Jurkat, Clone E6-1 (cell line): ENCODE data around the gene S100A7A.
A peak's percentile ranks its signal among the peaks of the same experiment; 100 is the strongest.
"Not testable (repeated sequence)": the region's sequence is repeated elsewhere in the genome, so short reads cannot be mapped to it uniquely, and the experiment has no call there.

Experiments
- DNase-seq: peaks from one replicate; pipeline ENCODE4 v3.0.0-alpha.2; 2011; ENCODE audit warnings: low read depth, low spot score
- H3K4me3 ChIP-seq: 2 replicates; pipeline ENCODE4 v1.5.1; 2011; ENCODE audit warnings: mild to moderate bottlenecking, low read length, control low read depth, moderate library complexity

Gene S100A7A

DNA sequence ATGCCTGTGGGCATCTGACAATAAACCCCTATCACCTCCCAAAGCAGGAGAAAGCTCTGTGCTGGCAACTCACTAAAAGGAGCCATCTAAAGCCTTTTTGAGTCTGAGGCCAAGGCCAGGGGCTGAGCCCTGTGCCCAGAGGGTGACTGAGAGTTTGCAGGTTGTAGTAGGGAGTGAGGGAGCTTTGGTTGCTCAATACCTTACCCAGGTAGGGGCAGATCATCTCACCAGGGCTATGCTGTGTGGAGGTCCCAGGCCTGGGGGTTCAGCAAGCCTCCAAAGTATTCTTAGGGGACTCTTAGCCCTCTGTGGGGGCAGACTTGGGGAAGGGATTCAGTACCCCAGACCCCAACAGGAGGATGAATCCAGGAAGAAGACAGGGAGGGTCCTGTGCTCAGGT is 23.0 kb downstream of the S100A7A start:
- no peak for DNase-seq
- H3K4me3 ChIP-seq = no peak overlapping the region

DNA sequence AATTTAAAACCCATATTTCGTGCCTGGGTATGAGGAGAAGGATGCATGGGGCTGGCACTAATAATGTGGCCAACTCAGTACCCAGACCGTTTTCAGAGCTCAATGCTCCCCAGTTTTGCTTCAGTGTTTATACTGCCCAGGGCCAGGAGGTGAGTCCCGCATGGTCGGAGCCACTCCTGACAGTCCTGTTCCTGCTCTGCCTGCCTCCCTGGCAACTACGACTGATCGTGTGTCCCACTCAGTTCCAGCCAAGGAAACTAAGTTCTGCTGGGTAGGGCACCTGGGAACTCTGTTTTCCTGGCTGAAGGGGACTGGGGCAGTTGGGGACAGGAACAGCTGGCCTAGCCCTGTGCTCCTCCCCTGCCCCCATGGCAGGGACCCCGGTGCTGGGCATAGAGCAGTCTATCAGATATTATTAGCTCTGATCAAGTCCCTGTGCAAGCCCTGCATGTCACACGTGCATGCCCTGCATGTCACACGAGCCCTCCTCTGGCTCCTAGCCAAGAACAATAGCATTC is 25.0 kb downstream of the S100A7A start:
- no peak overlapping the region for H3K4me3 ChIP-seq

DNA sequence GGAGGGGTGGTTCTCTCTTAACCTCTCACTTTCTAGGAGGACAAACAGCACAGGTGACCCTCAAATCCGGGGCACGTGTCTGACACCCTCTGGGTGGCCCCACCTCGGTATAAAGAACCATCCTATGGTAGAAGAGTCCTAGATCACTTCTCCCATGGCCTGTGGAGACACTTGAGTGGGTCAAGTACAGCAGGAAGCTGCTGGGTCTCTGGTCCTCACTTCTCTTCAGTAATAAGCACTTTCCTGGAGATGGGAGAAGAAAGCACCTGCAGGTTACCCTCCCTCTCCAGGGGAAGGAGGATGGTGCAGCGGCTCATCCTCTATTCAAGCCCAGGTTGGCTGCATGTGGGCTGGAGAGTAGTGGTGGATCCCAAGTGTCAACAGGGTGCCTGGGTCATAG is 27.2 kb downstream of the S100A7A start:
- H3K4me3 ChIP-seq = no peak overlapping the region
- DNase-seq = no peak

More for the DNA sequence above, 25.0 kb downstream of the S100A7A start:
- no peak for DNase-seq

DNA sequence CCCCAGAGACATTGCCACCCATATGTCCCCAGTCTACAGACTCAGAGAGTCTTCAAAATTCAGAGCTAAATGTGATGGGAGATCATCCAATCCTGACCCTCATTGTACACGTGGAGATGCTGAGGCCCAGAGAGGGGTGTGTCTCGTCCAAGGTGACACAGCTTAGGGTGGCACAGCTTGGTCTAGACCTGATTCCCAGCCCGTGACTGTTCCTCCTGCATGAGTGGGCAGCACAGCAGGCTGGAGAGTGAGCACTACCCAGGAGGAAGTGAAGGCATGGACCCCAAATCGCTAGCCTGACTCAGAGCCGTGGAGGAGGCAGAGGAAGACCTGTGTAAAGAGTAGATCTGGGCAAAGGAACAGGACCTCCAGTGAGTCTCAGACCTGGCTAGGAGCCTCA is 27.8 kb downstream of the S100A7A start:
- DNase-seq = no peak
- no peak overlapping the region for H3K4me3 ChIP-seq

DNA sequence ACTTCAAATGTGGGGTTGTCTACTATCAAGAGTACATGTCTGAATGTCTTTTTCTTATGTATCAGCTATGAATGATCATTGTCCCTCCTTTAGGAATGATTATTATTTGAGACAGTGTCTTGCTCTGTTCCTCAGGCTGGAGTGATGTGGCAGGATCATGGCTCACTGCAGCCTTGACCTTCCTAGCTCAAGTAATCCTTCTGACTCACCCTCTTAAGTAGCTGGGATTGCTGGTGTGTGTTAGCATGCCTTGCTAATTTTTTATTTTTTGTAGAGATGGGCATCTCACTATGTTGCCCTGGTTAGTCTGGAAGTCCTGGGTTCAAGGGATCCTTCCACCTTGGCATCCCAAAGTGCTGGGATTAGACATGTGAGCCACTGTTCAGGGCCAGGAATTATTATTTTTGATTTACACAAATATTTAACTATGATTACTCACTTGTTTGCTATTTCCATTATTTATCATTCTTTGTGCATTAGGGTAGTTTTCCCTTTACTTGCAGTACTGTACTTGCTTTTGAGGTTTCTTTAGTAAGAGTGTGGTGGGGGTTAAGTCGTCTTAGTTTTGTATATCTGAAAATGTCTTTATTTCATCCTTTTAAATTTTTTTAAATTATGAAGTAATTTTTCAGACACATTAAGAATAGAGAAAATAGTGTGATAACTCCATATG is 31.3 kb downstream of the S100A7A start:
- no peak overlapping the region for H3K4me3 ChIP-seq
- DNase-seq = no peak

DNA sequence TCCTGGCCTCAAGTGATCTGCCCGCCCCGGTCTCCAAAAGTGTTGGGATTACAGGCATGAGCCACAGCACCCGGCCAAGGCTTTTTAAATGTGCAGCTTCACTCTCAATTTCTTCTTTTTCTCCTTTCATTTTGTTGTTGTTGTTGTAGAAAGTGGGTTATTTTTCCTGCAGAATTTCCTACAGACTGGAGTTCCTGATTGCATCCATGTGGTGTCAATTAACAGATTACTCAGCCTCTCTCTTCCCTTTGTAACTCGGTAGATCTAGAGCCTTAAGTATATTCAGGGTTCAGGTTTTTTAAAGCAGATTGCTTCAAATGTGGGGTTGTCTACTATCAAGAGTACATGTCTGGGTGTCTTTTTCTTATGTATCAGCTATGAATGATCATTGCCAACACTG is 32.5 kb downstream of the S100A7A start:
- H3K4me3 ChIP-seq, DNase-seq: not testable (repeated sequence)

DNA sequence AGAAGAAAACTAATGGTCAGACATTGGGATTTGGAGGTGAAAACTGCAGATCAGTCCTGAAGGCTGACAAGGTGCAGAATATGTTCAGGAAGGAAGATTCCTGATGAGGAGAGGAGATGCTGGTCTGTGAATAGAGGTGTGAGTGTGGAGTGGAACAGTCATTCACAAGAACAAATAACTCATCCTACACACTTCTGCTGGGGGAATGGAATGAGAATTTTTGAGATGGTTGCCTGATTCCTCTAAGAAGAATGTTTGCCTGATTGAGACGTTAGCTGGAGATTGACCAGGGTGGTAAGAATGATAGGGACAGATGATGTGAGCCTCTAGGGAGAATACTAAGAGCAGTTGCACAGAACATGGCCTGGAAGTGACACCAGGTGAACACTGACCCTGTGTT is 40.1 kb downstream of the S100A7A start:
- H3K4me3 ChIP-seq = no peak overlapping the region
- no peak for DNase-seq

DNA sequence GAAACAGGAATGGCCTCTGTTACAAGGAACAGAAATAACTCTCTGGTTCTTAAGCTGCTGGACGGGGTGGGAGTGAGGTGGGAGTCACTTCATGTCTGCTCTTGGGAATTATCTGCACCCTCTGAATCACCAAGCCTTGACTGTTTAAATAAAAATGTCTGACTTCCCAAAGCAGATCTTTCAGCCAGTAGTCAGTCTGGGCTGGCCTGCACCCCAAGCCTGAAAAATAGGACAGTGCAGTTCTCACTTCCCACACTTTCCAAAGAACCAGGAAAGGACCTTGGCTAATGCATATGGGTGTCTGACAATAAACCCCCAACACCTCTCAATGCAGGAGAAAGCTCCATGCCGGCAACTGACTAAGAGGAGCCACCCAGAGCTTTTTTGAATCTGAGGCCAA is 43.3 kb downstream of the S100A7A start:
- H3K4me3 ChIP-seq = no peak overlapping the region
- no peak for DNase-seq

DNA sequence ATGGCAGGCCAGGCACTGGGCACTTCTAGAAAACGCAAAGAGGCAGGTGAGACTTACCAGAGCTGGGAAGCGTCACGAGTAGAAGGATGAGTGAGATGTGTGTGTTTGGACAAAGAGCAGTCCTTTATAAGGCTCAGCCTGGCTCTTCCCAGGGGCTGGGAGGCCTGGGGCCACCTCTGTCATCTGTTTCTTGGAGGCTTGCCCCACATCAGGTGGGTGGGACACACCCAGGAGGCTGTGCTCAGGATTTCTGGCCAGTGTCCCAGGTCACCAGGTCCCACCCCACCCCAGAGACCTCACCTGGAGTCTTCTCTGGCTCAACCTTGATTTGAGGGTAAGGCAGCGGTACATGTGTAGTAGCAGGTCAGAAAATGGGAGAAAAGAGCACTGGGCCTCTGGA is 44.2 kb downstream of the S100A7A start, which contains the start of gene S100A7:
Gene S100A7, minus strand, starts transcription at position 101 of the 400 bp plus-strand sequence. CDS start 1,638 bp downstream, outside the sequence.
- no peak for DNase-seq
- no peak within 1 kb of the TSS for H3K4me3 ChIP-seq

DNA sequence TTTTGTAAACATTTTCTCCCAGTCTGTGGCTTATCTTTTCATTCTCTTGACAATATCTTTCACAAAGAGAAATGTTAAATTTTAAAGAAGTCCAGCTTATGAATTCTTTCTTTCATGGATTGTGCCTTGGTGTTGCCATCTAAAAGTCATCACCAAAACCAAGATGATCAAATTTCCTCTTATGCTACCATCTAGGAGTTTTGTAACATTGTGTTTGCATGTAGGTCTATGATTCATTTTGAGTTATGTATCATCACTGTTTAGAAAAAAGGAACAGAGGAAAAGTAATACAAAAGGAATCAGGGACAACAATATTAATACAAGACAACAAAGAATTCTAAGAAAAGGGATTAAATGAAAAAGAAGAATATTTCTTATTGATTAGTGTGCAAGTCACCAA is 46.4 kb downstream of the S100A7A start:
- H3K4me3 ChIP-seq, DNase-seq: not testable (repeated sequence)

DNA sequence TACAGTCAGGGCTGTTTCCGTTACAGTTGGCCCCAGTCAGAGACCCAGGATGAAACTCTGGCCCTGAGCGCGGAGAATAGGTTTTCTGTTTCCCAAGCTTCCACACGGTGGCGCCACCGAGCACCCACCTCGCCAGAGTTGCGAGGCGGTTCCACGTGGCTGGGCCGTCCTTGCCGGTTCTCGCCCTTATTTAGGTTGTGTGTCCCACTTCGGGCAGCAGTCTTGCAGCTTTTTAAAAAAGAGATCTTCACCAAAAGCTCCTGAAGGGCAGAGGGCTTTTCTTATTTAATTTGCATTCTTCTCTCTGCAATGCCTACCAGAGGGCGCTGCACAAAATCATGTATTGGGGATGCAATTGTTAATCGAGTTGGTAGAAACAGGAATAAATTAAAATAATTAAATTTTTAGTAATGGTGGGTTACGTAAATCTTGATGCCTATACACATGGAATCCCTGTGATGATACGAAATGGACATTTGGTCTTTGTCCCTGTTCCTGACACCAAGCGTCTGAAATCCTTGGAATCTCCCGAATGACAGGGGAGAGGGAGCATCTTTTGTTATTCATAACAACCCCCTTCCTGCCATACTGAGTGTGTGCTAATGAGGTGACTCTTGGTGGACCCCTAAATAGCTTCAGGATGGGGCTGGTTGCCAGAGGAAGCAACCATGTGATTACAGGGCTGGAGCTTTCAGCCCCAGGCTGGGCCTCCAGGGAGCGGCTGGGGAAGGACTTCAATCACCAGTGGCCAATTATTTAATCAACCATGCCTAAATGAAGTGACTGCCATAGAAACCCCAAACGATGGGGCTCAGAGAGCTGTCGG is 49.7 kb downstream of the S100A7A start:
- DNase-seq = peak; percentile 21
- H3K4me3 ChIP-seq = no peak overlapping the region

DNA sequence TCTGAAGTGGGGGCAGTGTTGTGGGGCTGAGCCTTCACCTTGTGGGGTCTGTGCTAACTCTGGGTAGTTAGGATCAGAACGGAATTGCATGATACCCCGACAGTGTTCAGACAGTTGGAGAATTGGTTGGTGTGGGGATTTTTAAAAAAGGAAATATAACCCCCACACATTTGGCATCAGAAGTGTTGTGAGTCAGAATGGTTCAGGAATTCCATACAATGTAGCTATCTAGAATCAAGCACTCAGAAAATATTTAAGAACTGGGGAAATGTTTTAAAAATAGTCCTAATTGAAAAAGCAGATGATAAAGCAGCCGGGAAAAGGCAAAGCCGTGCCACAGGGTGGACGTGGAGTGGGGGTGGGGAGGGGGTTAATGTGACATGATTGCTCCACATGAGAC is 50.6 kb downstream of the S100A7A start:
- no peak overlapping the region for H3K4me3 ChIP-seq
- DNase-seq = no peak

DNA sequence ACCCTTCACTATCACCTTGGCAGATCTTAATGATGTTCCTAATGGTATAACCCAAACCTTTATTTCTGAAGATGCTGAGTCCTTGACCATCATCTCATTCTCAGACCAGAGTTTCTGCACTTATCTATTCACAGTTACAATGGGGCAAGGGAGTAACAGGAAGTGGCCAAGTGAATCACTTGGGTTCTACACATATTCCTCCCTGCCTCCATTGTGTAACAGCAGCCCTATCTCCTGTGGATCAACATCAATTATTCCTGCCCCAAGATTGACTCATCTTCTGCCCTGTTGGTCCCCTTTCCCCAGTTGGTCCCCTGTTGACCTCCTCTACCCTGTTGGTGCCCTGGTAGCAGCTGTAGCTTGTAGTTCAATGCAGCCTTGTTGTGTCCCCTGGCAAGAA is 54.4 kb downstream of the S100A7A start:
- no peak for DNase-seq

More for the DNA sequence above, 54.4 kb downstream of the S100A7A start:
- H3K4me3 ChIP-seq = no peak overlapping the region
